Measurements from ENCODE around the gene GNAT1.

Gene GNAT1

DNA sequence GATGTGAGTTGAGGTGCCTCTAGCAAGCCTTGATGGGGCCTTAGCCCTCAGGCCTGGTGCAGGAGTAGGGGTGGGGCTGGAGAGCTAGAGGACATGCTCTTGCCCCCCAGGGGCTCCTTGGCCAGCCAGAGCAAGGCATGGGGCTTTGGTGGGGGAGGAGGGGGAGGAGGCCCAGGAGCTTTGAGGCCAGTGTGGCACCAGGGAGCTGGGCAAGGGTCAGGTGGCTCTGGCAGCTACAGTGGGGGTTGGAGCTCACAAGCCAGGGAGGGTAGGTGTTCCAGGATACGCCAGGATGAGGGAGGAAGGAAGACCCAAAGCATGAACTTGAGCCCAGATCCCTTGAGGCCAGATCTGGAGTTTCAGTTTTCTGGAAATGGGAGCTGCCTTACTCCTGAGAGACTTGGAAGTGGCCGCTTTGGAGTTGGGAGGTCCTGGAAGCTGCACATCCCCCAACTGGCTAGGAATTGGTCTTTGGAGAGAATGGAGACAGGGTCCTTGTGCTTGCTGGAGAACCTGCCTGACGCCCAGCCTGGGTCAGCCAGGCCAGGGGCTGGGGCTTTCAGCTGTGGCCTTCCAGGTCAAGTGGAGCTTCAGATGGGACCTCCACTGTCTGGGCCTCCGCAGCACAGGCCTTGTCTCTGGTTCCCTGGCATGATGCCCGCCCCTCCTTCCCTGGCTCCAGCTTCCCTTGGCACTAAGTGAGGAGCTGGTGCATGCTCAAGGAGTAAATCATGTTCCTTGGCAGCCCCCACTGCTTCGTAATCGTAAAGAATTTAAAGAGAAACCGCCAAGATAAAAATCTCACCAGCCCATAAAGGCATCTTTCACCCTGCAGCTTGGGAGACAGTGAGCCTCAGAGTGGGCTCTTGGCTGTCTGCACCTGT lies 27.6 kb upstream of the GNAT1 start:
- DNase-seq = no peak

DNA sequence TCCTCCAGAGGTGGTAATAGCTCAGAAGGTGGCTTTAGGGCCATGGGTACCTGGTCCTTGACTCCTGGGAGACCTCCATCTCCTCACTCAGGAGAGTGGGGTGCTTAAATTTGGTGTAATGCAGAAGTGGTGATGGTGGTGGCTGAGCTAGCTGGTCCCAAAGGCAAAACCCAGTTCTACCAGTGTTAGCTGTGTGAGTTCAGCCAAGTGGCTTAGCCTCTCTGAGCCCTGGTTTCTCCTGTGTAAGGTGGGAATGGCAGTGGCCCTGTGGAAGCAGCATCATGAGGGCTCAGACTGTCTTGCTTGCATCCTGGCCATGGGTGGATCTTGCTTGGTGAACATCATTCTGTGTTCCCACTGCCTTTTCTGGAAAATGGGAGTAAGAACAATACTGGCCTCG lies 26.9 kb upstream of the GNAT1 start:
- DNase-seq = no peak

DNA sequence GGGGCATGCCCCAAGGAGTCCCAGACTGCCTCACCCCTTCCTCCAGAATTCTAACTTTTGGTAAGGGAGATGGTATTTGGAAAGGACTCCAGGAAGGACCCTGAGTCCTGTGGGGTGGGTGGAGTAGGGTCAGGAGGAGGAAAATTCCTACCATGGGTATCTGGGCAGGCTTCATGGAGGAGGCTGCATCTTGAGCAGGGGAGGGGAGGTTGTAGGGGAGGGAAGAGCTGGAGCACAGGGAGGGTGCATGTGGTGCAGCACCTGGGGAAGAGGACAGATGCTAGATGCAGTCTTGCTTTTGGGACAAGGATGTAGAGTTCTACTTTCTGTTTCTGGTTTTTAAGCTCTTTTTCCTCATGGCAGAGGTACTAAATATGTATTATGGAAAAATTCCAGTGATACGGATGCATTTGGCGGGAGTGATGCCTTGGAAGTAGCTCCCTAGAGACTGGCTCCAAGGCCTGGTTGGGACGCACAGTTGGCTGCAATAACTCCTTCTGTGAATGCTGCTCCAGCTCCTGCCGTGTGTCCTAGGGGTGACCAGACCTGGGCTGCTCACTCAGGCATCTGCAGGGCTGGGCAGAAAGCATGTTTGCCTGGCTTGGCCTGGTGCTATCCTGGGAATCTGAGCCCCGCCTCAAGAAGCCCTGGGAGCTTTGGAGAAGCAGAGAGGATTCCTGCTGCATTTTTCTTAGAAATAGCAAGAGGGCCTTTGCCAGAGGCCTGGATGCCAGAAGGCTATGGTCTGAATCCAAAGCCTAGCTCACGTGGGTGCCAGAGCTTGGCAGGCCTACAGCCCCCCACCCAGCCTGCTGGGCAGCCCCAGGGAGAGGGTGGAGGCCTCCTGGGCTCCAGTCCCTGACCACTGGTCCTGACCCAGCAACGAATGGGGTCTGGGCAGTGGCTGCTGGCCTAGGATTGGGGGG lies 26.2 kb upstream of the GNAT1 start:
- DNase-seq = no peak

DNA sequence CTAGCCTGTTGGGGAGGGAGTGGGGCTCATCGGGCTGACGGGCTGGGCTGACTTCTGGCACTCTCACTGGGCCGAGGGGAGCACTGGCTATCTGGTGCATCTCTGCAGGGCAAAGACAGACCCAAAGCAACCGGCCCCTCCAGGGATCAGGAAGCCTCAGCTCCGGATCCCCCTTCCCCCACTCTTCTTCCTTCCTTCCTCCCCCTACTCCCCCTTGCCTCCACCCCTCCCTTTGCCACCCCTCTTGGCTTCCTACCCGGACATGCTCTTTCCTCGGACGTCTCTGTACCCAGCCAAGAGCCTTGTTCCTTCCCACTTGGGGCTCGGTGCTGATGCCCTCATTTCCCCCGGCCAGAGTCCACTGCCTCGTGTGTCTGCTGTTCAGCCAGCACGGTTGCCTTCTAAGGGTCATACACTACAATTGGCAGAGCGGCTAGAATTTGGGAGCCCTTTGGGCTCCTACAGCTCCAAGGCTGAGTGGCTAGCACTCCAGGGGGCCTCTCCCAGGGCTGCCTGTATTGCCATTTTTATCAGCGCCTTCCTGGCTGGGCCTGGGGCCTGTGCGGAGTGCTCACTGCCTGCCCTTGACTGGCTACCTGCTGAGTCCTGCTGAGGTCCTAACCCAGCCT lies 25.4 kb upstream of the GNAT1 start:
- DNase-seq = no peak

DNA sequence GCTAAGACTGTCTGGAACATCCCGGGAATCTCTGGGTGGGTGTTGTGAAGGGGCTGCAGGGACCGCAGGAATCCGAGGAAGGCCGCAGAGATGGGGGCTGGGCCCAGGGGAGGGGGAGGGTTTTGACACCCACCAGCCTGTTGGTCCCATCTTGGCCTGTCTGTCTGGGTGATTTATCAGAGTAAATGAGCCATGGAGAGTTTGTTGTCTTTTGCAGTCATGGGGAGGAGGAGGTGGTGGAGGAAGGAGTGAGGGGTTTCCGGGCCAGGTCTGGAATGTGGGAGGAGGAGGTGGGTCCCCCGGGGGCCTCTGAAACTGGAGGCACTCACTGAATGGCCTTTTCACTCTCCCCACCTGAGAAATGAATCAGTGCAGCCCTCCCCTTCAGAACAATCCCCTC lies 24.8 kb upstream of the GNAT1 start:
- no peak for DNase-seq

DNA sequence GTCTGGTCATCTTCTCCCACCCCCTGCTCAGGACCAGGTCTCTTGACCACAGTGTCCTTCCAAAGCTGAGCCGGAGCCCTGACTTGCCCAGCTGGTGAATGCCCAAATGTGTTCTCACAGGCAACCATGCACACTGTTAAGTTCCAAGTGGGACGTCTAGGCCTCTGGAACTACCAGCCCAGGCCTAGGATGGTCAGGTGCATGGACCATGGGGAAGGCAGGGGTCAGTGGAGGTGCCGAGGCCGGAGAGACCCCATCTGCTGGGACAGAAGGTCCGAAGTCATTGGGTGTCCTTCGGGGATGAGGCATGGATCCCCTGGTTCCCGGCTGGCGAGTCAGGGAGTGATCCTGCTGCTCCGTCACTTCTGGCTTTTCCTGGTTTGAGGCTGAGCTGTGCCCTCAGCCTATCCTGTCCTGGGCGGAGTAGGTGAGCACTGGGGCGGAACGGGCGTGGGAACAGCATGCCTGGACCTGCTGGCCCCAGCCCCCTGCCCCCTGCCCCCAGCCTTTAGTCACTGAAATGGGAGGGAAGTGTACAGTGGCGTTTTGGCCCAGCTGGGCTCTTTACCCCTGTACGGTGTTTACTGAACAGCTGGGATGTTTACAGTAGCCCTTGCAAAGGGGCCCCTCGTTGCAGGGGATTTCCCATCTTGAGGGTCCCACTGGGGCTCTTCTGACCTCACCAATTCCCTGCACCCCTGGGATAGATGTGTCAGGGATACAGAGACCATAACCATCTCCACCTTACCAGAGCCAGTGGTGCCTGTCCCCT lies 24.2 kb upstream of the GNAT1 start:
- DNase-seq = no peak

DNA sequence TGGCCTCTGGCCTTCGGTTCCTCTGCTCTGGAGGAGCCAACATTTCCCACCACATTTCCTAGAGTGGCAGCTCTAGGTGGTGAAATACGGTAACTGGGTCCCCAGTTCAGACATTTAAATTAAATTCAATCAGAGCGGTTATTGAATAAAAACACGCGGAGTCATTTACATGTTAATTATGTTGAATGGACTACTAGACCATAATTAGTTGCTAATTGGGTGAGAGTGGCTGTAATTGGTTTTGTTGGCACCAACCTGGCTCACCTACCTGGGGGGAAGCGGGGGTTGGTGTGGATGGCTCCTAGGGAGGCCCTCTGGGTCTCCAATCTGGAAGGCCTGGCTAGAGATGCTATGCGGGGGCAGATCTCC lies 23.6 kb upstream of the GNAT1 start:
- DNase-seq = no peak

DNA sequence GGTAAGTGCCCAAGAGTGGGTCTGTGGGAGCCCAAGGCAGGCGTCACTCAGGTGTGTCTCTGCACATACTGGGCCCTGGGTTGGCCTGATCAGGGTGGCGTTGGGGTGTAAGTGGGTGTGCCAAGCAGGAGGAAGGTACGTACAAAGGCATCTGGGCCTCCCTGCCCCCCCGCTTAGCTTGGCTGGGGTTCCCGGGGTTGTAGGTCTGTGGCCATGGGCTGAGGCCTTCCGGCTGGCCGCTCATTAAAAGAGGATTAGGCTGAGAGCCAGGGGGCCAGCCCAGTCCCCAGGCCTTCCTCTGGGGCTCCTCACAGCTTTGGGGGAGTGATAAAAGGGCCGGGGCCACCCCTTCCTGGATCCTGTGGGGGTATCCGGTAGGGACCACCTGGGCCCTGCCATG lies 23.0 kb upstream of the GNAT1 start:
- no peak for DNase-seq

DNA sequence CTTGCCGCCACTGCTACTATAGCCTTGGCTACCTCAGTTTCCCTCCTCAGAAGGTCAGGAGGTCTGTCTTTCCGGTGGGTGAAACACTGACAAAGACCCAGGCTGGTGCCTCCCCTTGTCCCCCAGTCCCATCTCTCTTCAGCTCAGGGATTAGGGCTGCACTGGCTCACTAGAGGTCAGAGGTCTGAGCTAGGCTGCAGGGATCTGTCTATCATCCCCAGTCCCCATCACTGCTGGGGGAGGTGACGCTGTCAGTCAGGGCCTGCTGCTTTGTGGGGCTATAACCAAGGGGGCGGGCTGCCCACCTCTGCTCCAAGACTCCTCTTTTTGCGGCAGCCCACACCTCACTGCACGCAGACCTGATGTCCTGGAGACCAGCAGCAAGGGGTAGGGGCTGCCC lies 22.6 kb upstream of the GNAT1 start:
- no peak for DNase-seq

DNA sequence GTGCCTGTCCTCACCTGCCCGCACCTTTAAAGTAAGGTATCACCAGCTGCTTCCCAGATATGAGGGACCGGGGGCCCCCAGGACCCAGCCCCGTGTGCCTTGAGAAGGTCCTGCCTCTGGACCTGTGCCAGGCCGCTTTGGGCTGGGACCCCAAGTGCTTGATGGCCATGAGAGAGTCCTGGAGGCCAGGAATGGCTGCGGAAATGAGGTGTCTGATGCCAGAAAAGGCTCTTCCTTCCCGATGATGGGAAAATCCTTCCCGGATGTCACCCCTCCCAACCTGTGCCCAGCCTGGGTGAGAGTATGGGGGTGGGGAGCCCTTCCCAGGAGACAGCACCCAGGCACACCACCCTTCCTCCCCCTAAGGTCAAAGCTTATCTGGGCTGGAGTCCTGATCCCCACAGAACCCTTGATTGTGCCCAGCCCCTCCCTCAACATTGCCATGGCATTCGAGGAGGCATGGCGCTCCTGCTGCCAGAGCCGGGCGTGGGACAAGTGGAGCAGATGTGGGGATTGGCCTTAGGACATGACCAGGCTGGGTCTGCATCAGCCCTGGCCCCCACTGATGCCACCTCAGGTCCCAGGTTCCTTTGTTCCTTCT lies 22.1 kb upstream of the GNAT1 start:
- no peak for DNase-seq

DNA sequence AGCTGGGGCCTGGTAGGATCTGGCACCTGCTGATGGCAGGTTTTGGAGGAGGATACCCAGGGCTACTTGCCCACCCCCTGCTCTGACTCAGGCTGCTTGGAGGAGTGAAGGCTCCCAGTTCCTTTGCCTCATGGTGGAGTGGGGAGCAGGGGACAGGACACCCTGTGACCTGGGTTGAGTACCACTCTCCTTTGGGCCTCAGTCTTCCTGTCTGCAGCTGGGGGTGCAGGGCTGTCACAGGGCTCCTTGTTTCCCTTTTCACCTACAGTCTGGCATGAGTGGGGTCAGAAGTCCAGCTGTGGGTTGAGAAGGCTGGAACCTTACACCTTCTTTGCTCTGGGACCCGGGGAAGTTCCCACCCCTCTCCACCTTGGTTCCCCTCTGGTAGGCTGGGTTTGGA lies 21.6 kb upstream of the GNAT1 start:
- DNase-seq = no peak

DNA sequence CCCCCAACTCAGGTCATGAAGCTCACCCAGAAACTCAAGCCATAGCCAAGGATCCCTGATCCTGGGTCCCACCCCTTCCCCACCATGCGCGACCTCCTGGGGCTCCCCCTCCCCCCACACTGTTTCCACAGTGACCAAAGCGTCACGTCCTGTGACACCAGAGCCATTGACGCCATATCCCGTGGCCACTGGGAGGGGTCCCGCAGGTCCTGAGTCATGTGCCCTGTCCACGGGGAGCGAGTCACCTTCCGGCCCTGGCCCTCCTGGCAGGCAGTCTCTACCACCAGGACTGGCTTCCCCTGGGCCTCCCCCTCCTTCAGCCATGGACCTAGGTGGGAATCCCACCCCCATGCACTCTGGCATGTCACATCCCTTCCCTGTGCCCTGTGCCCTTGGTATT lies 20.7 kb upstream of the GNAT1 start:
- no peak for DNase-seq

DNA sequence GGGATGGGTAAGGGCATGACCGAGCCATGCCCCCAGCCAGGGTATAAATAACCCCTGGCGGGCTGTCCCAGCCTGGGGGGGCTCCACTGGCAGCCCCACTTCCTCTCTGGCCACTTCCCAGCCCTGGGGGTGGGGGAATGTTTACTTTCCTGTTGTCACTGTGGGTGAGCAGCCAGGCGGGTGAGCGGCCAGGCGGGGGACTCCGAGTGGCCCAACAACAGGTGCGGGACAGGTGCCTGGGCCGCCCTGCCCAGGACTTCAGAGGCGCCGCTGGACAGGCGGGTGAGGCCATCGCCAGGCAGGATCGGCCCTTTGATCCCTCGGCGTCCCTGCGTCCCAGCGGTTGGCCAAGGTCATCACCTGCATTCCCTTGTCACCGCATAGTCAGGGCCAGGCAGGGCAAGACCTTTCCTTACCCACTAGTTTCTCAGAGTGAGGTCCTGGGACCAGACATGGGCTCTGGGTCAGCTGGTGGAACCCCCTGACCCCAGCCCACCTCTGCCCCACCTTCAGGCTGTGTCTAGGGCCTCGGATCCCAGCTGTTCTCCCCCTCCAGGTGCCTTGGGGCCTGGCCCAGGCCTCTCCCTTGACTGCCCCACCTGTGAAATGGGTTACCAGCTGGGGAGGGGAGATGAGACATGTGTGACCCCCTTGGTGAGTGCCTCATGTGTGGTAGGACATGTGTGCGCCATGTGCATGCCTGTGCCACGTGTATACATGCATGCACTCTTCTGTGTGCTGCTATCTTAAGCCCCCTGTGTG lies 19.7 kb upstream of the GNAT1 start:
- DNase-seq = no peak

DNA sequence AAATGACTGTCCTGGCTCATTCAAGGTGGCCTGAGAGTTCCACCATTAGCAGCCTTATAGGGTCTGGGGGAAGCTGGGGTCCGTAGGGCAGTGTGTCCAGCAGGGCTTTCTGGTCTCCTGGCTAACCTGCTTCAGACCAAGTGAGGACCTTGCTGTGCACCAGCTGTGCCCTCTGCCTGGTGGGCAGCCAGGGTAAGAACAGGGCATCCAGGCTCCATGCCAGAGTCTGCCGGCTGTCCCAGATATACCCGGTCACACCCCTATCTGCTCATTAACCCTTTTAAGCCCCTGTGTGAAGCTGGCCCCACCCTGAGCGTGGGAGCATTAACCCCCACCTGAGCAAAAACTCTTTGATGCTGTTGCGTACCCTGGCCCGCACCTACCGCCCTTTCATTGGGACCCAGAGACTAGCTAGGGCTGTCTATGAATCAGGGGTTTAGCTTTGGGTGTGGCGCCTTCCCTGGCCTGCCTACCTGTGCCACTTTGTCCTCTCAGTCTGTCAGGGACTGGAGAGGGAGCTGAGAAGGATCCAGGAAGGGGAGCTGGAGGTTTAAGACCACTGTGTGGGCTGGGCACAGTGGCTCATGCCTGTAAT lies 18.7 kb upstream of the GNAT1 start:
- no peak for DNase-seq

DNA sequence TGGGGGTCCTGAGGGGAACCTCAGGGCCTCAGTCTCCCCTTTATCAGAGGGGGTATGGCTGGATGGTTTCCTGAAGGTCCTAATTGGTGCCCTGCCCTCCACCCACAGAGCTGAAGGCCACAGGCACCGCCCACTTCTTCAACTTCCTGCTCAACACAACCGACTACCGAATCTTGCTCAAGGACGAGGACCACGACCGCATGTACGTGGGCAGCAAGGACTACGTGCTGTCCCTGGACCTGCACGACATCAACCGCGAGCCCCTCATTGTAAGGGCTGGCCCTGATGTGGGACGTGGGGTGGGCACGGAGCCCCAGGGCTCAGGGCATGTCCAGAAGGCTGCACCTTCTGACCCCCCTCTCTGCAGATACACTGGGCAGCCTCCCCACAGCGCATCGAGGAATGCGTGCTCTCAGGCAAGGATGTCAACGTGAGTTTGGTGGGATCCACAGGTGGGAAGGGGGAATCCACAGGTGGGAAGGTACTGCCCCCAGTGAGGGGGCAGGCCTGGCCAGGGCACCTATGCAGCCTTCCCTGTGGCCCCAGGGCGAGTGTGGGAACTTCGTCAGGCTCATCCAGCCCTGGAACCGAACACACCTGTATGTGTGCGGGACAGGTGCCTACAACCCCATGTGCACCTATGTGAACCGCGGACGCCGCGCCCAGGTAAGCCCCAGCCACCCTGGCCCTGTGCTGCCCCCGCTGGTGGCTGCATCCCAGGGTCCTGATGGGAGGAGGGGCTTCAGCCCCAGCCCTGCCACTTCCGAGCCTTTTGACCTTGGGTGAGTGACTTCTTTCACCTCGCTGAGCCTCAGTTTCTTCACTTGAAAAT lies 17.5 kb upstream of the GNAT1 start:
- DNase-seq = no peak

DNA sequence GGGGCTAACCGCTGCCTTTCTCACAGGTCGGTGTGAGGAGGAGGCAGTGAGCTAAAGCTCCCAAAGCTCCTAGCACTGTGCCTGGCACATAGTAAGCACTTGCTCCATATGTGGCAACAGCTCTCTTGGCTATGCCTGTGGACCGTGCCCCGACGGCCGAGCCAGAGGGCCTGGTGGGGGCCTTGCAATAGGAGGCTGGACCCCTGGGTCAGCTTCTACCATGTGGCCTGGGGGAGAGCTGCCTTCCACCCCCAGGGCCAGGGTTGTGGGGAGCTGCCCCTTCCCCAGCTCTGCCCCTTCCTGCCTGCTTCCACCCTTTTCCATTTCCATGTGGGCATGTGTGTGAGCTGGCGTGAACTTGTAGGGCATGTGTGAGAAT lies 16.9 kb upstream of the GNAT1 start:
- DNase-seq = no peak

DNA sequence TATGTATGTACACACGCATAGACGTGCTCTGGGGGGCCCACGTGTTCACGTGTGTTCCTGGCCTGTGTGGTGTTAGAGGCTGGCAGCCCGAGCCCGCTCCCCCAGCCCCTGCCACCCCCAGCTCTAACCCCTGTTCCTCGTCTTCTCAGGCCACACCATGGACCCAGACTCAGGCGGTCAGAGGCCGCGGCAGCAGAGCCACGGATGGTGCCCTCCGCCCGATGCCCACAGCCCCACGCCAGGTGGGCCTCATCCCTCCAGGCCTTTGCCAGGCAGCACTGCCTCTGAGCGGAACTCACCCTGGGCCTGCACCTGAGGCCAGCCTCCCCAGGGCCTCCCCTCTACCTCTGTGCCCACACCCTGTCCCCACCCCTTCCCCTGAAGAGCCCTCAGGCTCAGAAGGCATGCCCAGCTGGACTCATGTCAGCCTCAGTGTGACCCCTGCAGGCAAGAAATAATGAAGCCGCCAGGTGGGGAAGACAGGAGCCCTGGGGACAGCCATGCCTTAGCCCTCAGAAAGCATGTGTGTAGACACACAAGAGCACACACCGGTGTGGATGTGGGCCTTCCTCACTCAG lies 16.4 kb upstream of the GNAT1 start:
- no peak for DNase-seq

DNA sequence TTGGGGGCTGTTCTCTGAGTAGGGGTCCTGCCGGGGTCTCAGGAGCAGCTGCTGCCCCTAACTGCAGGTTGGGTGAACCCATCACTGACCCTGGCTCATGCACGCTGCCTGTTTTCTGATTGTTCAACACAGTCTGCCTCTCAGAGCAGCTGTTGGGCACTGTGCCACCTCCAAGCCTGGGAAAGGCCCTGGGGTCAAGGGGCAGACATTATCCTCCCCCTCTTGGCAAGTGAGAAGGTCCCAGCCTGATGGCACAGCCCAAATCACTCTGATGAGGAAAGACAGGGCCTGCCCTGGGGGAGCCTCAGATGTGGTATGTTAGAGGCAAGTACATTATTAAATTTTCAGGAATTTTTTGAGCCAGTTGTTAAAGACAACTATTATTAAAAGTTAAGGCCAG lies 14.1 kb upstream of the GNAT1 start:
- no peak for DNase-seq

DNA sequence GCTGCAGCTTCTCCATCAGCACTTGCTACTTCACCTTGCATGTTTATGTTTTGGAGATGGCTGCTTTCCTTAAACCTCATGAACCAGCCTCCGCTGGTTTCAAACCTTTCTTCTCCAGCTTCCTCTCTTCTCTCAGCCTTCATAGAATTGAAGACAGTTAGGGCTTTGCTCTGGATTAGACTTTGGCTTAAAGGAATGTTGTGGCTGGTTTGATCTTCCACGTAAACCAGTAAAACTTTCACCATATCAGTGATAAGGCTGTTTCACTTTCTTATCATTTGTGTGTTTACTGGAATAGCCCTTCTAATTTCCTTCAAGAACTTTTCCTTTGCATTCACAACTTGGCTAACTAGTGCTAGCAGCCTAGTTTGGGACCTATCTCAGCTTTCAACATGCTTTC lies 11.7 kb upstream of the GNAT1 start:
- DNase-seq = no peak

DNA sequence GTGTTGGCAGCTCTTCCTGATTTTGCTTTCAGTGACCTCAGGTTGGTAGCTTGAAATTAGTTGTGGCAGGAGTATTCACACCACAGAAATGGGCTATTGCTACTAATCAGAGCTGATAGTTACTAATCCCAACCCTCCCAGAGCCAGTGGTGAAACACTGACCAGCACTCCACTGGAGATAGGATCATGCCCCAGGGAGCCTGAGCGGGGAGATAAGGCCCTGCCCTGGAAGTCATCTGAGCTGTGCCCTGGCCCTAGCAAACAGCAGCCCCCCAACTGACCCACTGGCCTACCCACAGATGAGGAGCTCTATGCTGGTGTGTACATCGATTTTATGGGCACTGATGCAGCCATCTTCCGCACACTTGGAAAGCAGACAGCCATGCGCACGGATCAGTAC lies 9.4 kb upstream of the GNAT1 start:
- no peak for DNase-seq
